Upper lobe of left lung (tissue), 6 donors: Measurements from ENCODE around the gene RASSF7. TPM values are rescaled to one million over a fixed set of nuclear protein-coding genes. Genes with fewer than 3 reads are reported as not detected.

Source experiments
- ATAC-seq, 2 donors: fragments of 200-7000 bp; cut with Tn5 transposase; one replicate each; pipeline ENCODE4 v1.9.1; 2022; ENCODE audit warnings: mild to moderate bottlenecking in 2 of 2, moderate library complexity in 2 of 2; ENCODE audit not compliant: low FRiP score in 2 of 2
- DNase-seq, 2 donors: peaks; one replicate each; pipeline ENCODE4 v3.0.0-alpha.2; 2019 to 2020
- H3K27ac ChIP-seq, 4 donors: fragments of 200-600 bp; sonication (generic); one replicate each; pipeline ENCODE4 v1.5.1; 2016 to 2019
- H3K27me3 ChIP-seq, 4 donors: fragments of 200-600 bp; sonication (generic); one replicate each; pipeline ENCODE4 v1.5.1; 2017 to 2019
- H3K36me3 ChIP-seq, 4 donors: fragments of 200-600 bp; sonication (generic); one replicate each; pipeline ENCODE4 v1.5.1; 2016 to 2019
- H3K4me1 ChIP-seq, 4 donors: fragments of 200-600 bp; sonication (generic); one replicate each; pipeline ENCODE4 v1.5.1; 2018 to 2019
- H3K4me3 ChIP-seq, 4 donors: fragments of 200-600 bp; sonication (generic); one replicate each; pipeline ENCODE4 v1.5.1; 2017 to 2019; ENCODE audit warnings: mild to moderate bottlenecking in 2 of 4, moderate library complexity in 1 of 4
- H3K9me3 ChIP-seq, 4 donors: fragments of 200-600 bp; sonication (generic); one replicate each; pipeline ENCODE4 v1.5.1; 2018 to 2019
- CTCF ChIP-seq, 6 experiments: fragments of 450-650 bp in 4 of 6; fragments of 200-600 bp in 2 of 6; sonication (generic) in 2 of 6; IDR thresholded peaks; one replicate each; pipeline ENCODE4 v1.5.1; 2016 to 2019; ENCODE audit warnings: antibody characterized with exemption in 6 of 6
- EP300 ChIP-seq, 4 donors: sonication (generic); formaldehyde crosslinking; IDR thresholded peaks; one replicate each; pipeline ENCODE4 v1.5.1; 2017; ENCODE audit warnings: antibody characterized with exemption in 4 of 4, control low read depth in 2 of 4
- POLR2A ChIP-seq, 4 donors: fragments of 450-650 bp; IDR thresholded peaks; one replicate each; pipeline ENCODE4 v1.5.1; 2016 to 2017; ENCODE audit warnings: antibody characterized with exemption in 4 of 4, mild to moderate bottlenecking in 2 of 4
- POLR2AphosphoS5 ChIP-seq, 2 donors: sonication (generic); formaldehyde crosslinking; IDR thresholded peaks; one replicate each; pipeline ENCODE4 v1.5.1; 2017; ENCODE audit warnings: antibody characterized with exemption in 2 of 2
- WGBS, 2 donors: methylation state at CpG; one replicate each; pipeline ENCODE4 v1.1.5; 2017 to 2018; 5-methylcytosine and 5-hydroxymethylcytosine counted together
- total RNA-seq, 6 donors: library from RNA; depleted of rRNA in 4 of 6; stranded (reverse); fragments of >200 nt in 4 of 6; gene quantifications; one replicate each; pipeline versions ENCODE4 v1.1.0 to v1.2.1, GENCODE V29; 2016 to 2021
- donor health status: DM: no; HTN: no; CAD: no; lungs with moderate emphysema.
- donor health status: DM: no; HTN: yes; CAD: no; lungs with severe emphysema.

RASSF7 gene
- total RNA-seq, 6 donors from 2014 or later = 80.2 to 222 (median 129) TPM

GRCh38 chr11:532986-533585 lies 27.7 kb upstream of the RASSF7 start:
- WGBS, 2 donors = 90 to 95% methylated on average over 13 to 33 of the region's 33 CpGs
- Histone ChIP-seq H3K9me3 (no peaks in the 10 kb centered on the region), H3K4me3 (no peak overlapping the region), H3K4me1 (peaks cover 29 to 49% (median 34%) of the 10 kb centered on the region in 4 donors), H3K27me3 (no peaks in the 10 kb centered on the region), H3K36me3 (peaks cover 5 to 30% (median 22%) of the 10 kb centered on the region in 4 donors), H3K27ac (no peak overlapping the region)
- TF ChIP-seq POLR2AphosphoS5 (IDR thresholded peaks at IDR 0.05) (no peak), EP300 (IDR thresholded peaks at IDR 0.05) (no peak), CTCF (IDR thresholded peaks at IDR 0.05) (no peak), POLR2A (IDR thresholded peaks at IDR 0.05) (no peak)
- ATAC-seq (no peak), DNase-seq (peak in 1 of 2 donors; percentile 83)

GRCh38 chr11:533586-534395 lies 27.0 kb upstream of the RASSF7 start:
- Histone ChIP-seq H3K36me3 (peaks cover 5 to 30% (median 22%) of the 10 kb centered on the region in 4 donors), H3K9me3 (no peaks in the 10 kb centered on the region), H3K4me3 (peak overlapping the region in 3 of 4 donors; percentile 89 to 97 (median 93)), H3K27ac (peak overlapping the region in 2 of 4 donors; percentile 45 to 89), H3K27me3 (no peaks in the 10 kb centered on the region), H3K4me1 (peaks cover 31 to 49% (median 34%) of the 10 kb centered on the region in 4 donors)
- 95% methylated on average over 32 of the region's 37 CpGs for WGBS, 2 donors
- TF ChIP-seq EP300 (IDR thresholded peaks at IDR 0.05) (no peak), POLR2AphosphoS5 (IDR thresholded peaks at IDR 0.05) (no peak), CTCF (IDR thresholded peaks at IDR 0.05) (no peak)
- peak in 1 of 2 donors; percentile 82 for DNase-seq
- no peak for ATAC-seq

GRCh38 chr11:534396-535209 lies 26.2 kb upstream of the RASSF7 start:
- peak; percentile 31 to 92 for DNase-seq
- no peaks in the 10 kb centered on the region for H3K27me3 ChIP-seq
- peak overlapping the region; percentile 45 to 89 (median 54) for H3K27ac ChIP-seq
- H3K4me3 ChIP-seq = peak overlapping the region; percentile 81 to 97 (median 91)
- H3K36me3 ChIP-seq = peaks cover 5 to 30% (median 22%) of the 10 kb centered on the region in 4 donors
- peaks cover 31 to 49% (median 34%) of the 10 kb centered on the region in 4 donors for H3K4me1 ChIP-seq
- no peak for ATAC-seq
- H3K9me3 ChIP-seq = no peaks in the 10 kb centered on the region
- 8 to 19% methylated on average over 25 to 58 of the region's 66 CpGs for WGBS, 2 donors
- TF ChIP-seq POLR2A (IDR thresholded peaks at IDR 0.05) = no peak
- peak in 1 of 6 experiments; percentile 5 for TF ChIP-seq CTCF (IDR thresholded peaks at IDR 0.05)
- no peak for TF ChIP-seq EP300 (IDR thresholded peaks at IDR 0.05)

- TF ChIP-seq POLR2AphosphoS5 (IDR thresholded peaks at IDR 0.05) (no peak), CTCF (IDR thresholded peaks at IDR 0.05) (no peak), EP300 (IDR thresholded peaks at IDR 0.05) (no peak), POLR2A (IDR thresholded peaks at IDR 0.05) (no peak)
- H3K27me3 ChIP-seq = no peaks in the 10 kb centered on the region
- peak overlapping the region; percentile 81 to 97 (median 91) for H3K4me3 ChIP-seq
- H3K9me3 ChIP-seq = no peaks in the 10 kb centered on the region
- peaks cover 5 to 30% (median 22%) of the 10 kb centered on the region in 4 donors for H3K36me3 ChIP-seq
- H3K27ac ChIP-seq = peak overlapping the region in 3 of 4 donors; percentile 45 to 89 (median 62)
- DNase-seq (no peak), ATAC-seq (no peak)
- peaks cover 31 to 49% (median 34%) of the 10 kb centered on the region in 4 donors for H3K4me1 ChIP-seq
- WGBS, 2 donors = no CpG with 5 or more reads among the region's 56 CpGs
These were observed 25.6 kb upstream of the RASSF7 start for GRCh38 chr11:535210-535518.
